BLaER1 treated with 17β-estradiol and CSF1 and Interleukin-3, amounts not matched to agents 10 nM and 100 nM (cell line): ENCODE results near the gene CDH15.

Experiments used
- H3K27ac ChIP-seq, 11 experiments: shearing (Covaris generic); formaldehyde crosslinking; 2 replicates each; pipeline ENCODE4 v1.8.1; 2022
- H3K27me3 ChIP-seq, 11 experiments: shearing (Covaris generic); formaldehyde crosslinking; 2 replicates each; pipeline ENCODE4 v1.8.1; 2022
- H3K36me3 ChIP-seq, 11 experiments: shearing (Covaris generic); formaldehyde crosslinking; 2 replicates each; pipeline ENCODE4 v1.8.1; 2022
- H3K4me1 ChIP-seq, 10 experiments: shearing (Covaris generic); formaldehyde crosslinking; 2 replicates each; pipeline ENCODE4 v1.8.1; 2022
- H3K4me2 ChIP-seq, 11 experiments: shearing (Covaris generic); formaldehyde crosslinking; 2 replicates each; pipeline ENCODE4 v1.8.1; 2022
- H3K4me3 ChIP-seq, 10 experiments: shearing (Covaris generic); formaldehyde crosslinking; 2 replicates each; pipeline ENCODE4 v1.8.1; 2022
- H3K9ac ChIP-seq, 11 experiments: shearing (Covaris generic); formaldehyde crosslinking; 2 replicates each; pipeline ENCODE4 v1.8.1; 2022
- H3K9me3 ChIP-seq, 11 experiments: shearing (Covaris generic); formaldehyde crosslinking; replicated peaks in 1 of 11; 2 replicates each; pipeline ENCODE4 v1.8.1; 2022
- H4K20me1 ChIP-seq, 11 experiments: shearing (Covaris generic); formaldehyde crosslinking; 2 replicates each; pipeline ENCODE4 v1.8.1; 2022
- Cebpa-rat ChIP-seq, 11 experiments: shearing (Covaris generic); IDR thresholded peaks; 2 replicates each; pipeline ENCODE4 v1.8.1; 2022

The CDH15 gene

GRCh38 chr16:89132194-89133005, 39.1 kb upstream of the CDH15 start:
- TF ChIP-seq Cebpa-rat (IDR thresholded peaks at IDR 0.05): no peak
- Histone ChIP-seq H3K4me1 (peaks cover 0 to 9% (median 1%) of the 10 kb centered on the region in 10 experiments; a peak in 2 of 20 replicates), H3K36me3 (peaks cover 78 to 100% (median 89%) of the 10 kb centered on the region in 11 experiments), H3K4me2 (no peak overlapping the region), H3K9ac (no peak overlapping the region), H4K20me1 (peaks cover 0 to 49% (median 0%) of the 10 kb centered on the region in 11 experiments; a peak in 8 of 22 replicates), H3K27me3 (no peaks in the 10 kb centered on the region), H3K9me3 (peaks cover 19 to 26% (median 23%) of the 10 kb centered on the region in 11 experiments), H3K4me3 (no peak overlapping the region), H3K27ac (no peak overlapping the region)

GRCh38 chr16:89133457-89134127, 38.0 kb upstream of the CDH15 start:
- H3K36me3 ChIP-seq: peaks cover 69 to 100% (median 96%) of the 10 kb centered on the region in 11 experiments
- no peak overlapping the region for H3K27ac ChIP-seq
- TF ChIP-seq Cebpa-rat (IDR thresholded peaks at IDR 0.05): no peak
- H4K20me1 ChIP-seq: peaks cover 0 to 61% (median 4%) of the 10 kb centered on the region in 11 experiments; a peak in 10 of 22 replicates
- H3K27me3 ChIP-seq: no peaks in the 10 kb centered on the region
- peaks cover 18 to 21% (median 20%) of the 10 kb centered on the region in 11 experiments for H3K9me3 ChIP-seq
- no peak overlapping the region for H3K4me2 ChIP-seq
- H3K4me1 ChIP-seq: peaks cover 0 to 9% (median 1%) of the 10 kb centered on the region in 10 experiments; a peak in 2 of 20 replicates
- no peak overlapping the region for H3K9ac ChIP-seq
- H3K4me3 ChIP-seq: no peak overlapping the region

GRCh38 chr16:89134269-89134668, 37.3 kb upstream of the CDH15 start:
- Histone ChIP-seq H3K27me3 (no peaks in the 10 kb centered on the region), H3K4me3 (no peak overlapping the region), H3K4me2 (no peak overlapping the region), H3K9ac (no peak overlapping the region), H3K4me1 (peaks cover 0 to 9% (median 1%) of the 10 kb centered on the region in 10 experiments; a peak in 2 of 20 replicates), H3K27ac (no peak overlapping the region), H3K36me3 (peaks cover 62 to 100% (median 95%) of the 10 kb centered on the region in 11 experiments), H4K20me1 (peaks cover 0 to 68% (median 5%) of the 10 kb centered on the region in 11 experiments; a peak in 10 of 22 replicates), H3K9me3 (peaks cover 11 to 15% (median 13%) of the 10 kb centered on the region in 11 experiments; a peak in 21 of 22 replicates)
- TF ChIP-seq Cebpa-rat (IDR thresholded peaks at IDR 0.05): no peak

GRCh38 chr16:89135166-89135565, 36.4 kb upstream of the CDH15 start:
- TF ChIP-seq Cebpa-rat (IDR thresholded peaks at IDR 0.05): no peak

GRCh38 chr16:89135971-89136765, 35.4 kb upstream of the CDH15 start:
- H3K36me3 ChIP-seq: peaks cover 51 to 100% (median 91%) of the 10 kb centered on the region in 11 experiments
- no peaks in the 10 kb centered on the region for H3K9me3 ChIP-seq

More at GRCh38 chr16:89135166-89135565, 36.4 kb upstream of the CDH15 start:
- Histone ChIP-seq H4K20me1 (peaks cover 0 to 71% (median 5%) of the 10 kb centered on the region in 11 experiments; a peak in 10 of 22 replicates), H3K4me2 (no peak overlapping the region), H3K4me1 (peaks cover 0 to 9% (median 1%) of the 10 kb centered on the region in 10 experiments; a peak in 2 of 20 replicates), H3K27ac (no peak overlapping the region), H3K36me3 (peaks cover 54 to 99% (median 91%) of the 10 kb centered on the region in 11 experiments), H3K9ac (no peak overlapping the region), H3K4me3 (no peak overlapping the region), H3K9me3 (peaks cover 2 to 6% (median 4%) of the 10 kb centered on the region in 11 experiments; a peak in 18 of 22 replicates), H3K27me3 (no peaks in the 10 kb centered on the region)

GRCh38 chr16:89136931-89137330, 34.6 kb upstream of the CDH15 start:
- H3K4me3 ChIP-seq: no peak overlapping the region
- peaks cover 53 to 100% (median 92%) of the 10 kb centered on the region in 11 experiments for H3K36me3 ChIP-seq

More at GRCh38 chr16:89135971-89136765, 35.4 kb upstream of the CDH15 start:
- H3K27ac ChIP-seq: no peak overlapping the region
- no peak overlapping the region for H3K4me2 ChIP-seq
- H3K9ac ChIP-seq: no peak overlapping the region
- no peak for TF ChIP-seq Cebpa-rat (IDR thresholded peaks at IDR 0.05)
- no peaks in the 10 kb centered on the region for H3K27me3 ChIP-seq
- no peak overlapping the region for H3K4me3 ChIP-seq
- peaks cover 0 to 76% (median 6%) of the 10 kb centered on the region in 11 experiments; a peak in 10 of 22 replicates for H4K20me1 ChIP-seq
- peaks cover 0 to 9% (median 1%) of the 10 kb centered on the region in 10 experiments; a peak in 2 of 20 replicates for H3K4me1 ChIP-seq

GRCh38 chr16:89137666-89138512, 33.7 kb upstream of the CDH15 start:
- Histone ChIP-seq H3K4me2 (no peak overlapping the region), H3K36me3 (peaks cover 56 to 100% (median 92%) of the 10 kb centered on the region in 11 experiments)
- TF ChIP-seq Cebpa-rat (IDR thresholded peaks at IDR 0.05): no peak

More at GRCh38 chr16:89136931-89137330, 34.6 kb upstream of the CDH15 start:
- Histone ChIP-seq H3K4me1 (peaks cover 0 to 7% (median 1%) of the 10 kb centered on the region in 10 experiments; a peak in 2 of 20 replicates), H3K27ac (no peak overlapping the region), H3K27me3 (no peaks in the 10 kb centered on the region), H3K9me3 (no peaks in the 10 kb centered on the region), H4K20me1 (peaks cover 0 to 79% (median 10%) of the 10 kb centered on the region in 11 experiments; a peak in 11 of 22 replicates), H3K4me2 (no peak overlapping the region), H3K9ac (no peak overlapping the region)
- no peak for TF ChIP-seq Cebpa-rat (IDR thresholded peaks at IDR 0.05)

More at GRCh38 chr16:89137666-89138512, 33.7 kb upstream of the CDH15 start:
- no peak overlapping the region for H3K9ac ChIP-seq
- no peaks in the 10 kb centered on the region for H3K9me3 ChIP-seq
- no peaks in the 10 kb centered on the region for H3K27me3 ChIP-seq
- peaks cover 0 to 79% (median 10%) of the 10 kb centered on the region in 11 experiments; a peak in 10 of 22 replicates for H4K20me1 ChIP-seq
- 0 out of 20 replicates have a peak, but pooled peaks cover 0 to 3% (median 0%) of the 10 kb centered on the region in 10 experiments for H3K4me1 ChIP-seq
- H3K4me3 ChIP-seq: no peak overlapping the region
- H3K27ac ChIP-seq: no peak overlapping the region
